ENCODE results near the gene ABLIM1.

- TF ChIP-seq PML (IDR thresholded peaks at IDR 0.05; ENCODE audit: low read length), result no peak
- no peak for TF ChIP-seq RCOR1 (conservative IDR thresholded peaks at IDR 0.05; ENCODE audit: low read depth, low read length)
- no peak for TF ChIP-seq CBFB (IDR thresholded peaks at IDR 0.05; ENCODE audit: low read depth)
- TF ChIP-seq REST (IDR thresholded peaks at IDR 0.05; ENCODE audit: low read depth, low read length), result no peak
- no peak for TF ChIP-seq ZNF687 (IDR thresholded peaks at IDR 0.05)
- no peak for TF ChIP-seq NRF1 (conservative IDR thresholded peaks at IDR 0.05; ENCODE audit: low read depth, low read length)
- no peak for TF ChIP-seq SPI1 (IDR thresholded peaks at IDR 0.05; ENCODE audit: borderline replicate concordance, insufficient read depth, low read depth, low read length)
- TF ChIP-seq EZH2 (IDR thresholded peaks at IDR 0.05; ENCODE audit: borderline replicate concordance, control insufficient read depth, low read depth, low read length), result no peak
- TF ChIP-seq SMC3 (IDR thresholded peaks at IDR 0.05; ENCODE audit: borderline replicate concordance, low read length), result no peak
- no peak for TF ChIP-seq ZNF274 (IDR thresholded peaks at IDR 0.05; ENCODE audit: insufficient read depth, insufficient read length)
These were observed 4.1 kb downstream of the ABLIM1 start for GRCh38 chr10:114653926-114654325.
